D721Med (cell line): ENCODE measurements around the gene GPR162.

Source experiments
- DNase-seq: peaks from one replicate; pipeline ENCODE4 v3.0.0; 2011; ENCODE audit warnings: low spot score; ENCODE audit not compliant: insufficient read length
- FAIRE-seq: peaks from 2 replicates; lab custom pipeline; 2011; peaks lifted over from hg19 to GRCh38; lab: Jason Lieb, UNC
- CTCF ChIP-seq: IDR thresholded peaks from 2 replicates; pipeline ENCODE4 v1.5.1; 2012; ENCODE audit warnings: mild to moderate bottlenecking, control low read depth; ENCODE audit not compliant: insufficient read depth; ENCODE audit errors: missing control alignments

The GPR162 gene

GRCh38 chr12:6837370-6838060 lies 15.9 kb downstream of the GPR162 start:
- no peak for TF ChIP-seq CTCF
- FAIRE-seq (no peak), DNase-seq (no peak)

GRCh38 chr12:6838854-6839253 lies 17.2 kb downstream of the GPR162 start:
- no peak for TF ChIP-seq CTCF
- FAIRE-seq: no peak
- no peak for DNase-seq

- peak; percentile 21 for FAIRE-seq
These were observed 18.0 kb downstream of the GPR162 start for GRCh38 chr12:6839482-6840201.

GRCh38 chr12:6840330-6840729 lies 18.7 kb downstream of the GPR162 start:
- FAIRE-seq (peak; percentile 83), DNase-seq (no peak)
- TF ChIP-seq CTCF: no peak

More at GRCh38 chr12:6839482-6840201, 18.0 kb downstream of the GPR162 start:
- no peak for DNase-seq
- TF ChIP-seq CTCF: no peak

DNA sequence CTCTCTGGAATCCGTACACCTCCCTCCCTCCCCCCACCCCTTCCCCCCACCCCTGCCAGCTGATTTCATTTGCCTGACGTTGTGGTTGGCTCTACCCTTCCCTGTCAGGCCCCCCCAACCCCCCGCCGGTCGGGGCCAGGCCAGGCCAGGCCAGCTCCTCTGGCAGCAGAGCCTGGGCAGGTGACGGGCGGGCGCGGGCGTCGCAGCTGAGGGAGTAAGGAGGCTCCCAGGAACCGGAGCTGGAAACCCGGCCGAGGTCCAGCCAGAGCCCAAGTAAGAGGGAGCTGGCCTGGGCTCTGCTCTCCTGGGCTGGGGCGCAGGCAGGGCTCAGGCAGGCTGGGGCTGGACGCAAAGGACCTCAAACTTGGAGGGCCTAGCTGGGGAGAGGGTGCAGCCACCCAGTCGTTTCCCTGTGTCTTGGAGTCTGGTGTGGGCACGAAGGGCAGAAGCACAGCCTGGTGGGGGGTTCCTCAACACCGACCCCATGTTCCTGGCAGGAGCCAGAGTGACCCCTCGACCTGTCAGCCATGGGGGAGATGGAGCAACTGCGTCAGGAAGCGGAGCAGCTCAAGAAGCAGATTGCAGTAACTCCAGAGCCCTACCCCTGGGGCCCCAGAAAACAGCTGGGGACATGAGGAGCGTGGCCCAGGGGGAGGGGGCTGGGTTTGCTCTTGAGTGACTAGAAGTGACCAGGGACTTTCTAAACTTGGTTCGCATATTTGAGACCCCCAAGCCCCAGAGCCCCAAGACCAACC lies 19.3 kb downstream of the GPR162 start, which contains the start of gene GNB3:
TSS of gene GNB3 (plus strand) at position 165 of the 755 bp plus-strand sequence. CDS start at position 528, 363 bp downstream.
- FAIRE-seq: no peak
- TF ChIP-seq CTCF: no peak
- DNase-seq: no peak

- no peak for DNase-seq
- FAIRE-seq: no peak
- no peak for TF ChIP-seq CTCF
These were observed 20.5 kb downstream of the GPR162 start for GRCh38 chr12:6842075-6842474.
